NT2/D1 (cell line): ENCODE results near the gene PIK3R1.

Experiments used
- DNase-seq: peaks from one replicate; pipeline ENCODE4 v3.0.0-alpha.2; 2011; ENCODE audit warnings: low read depth, low spot score
- H3K27me3 ChIP-seq: 2 replicates; pipeline ENCODE4 v1.6.0; 2011; ENCODE audit warnings: mild to moderate bottlenecking; ENCODE audit not compliant: insufficient read length, insufficient read depth
- H3K36me3 ChIP-seq: 2 replicates; pipeline ENCODE4 v1.6.1; 2011; ENCODE audit warnings: mild to moderate bottlenecking, low read length, mixed read lengths; ENCODE audit not compliant: insufficient read depth, insufficient read length
- H3K4me1 ChIP-seq: 2 replicates; pipeline ENCODE4 v1.5.1; 2011; ENCODE audit not compliant: insufficient read depth, insufficient read length
- H3K4me3 ChIP-seq: 2 replicates; pipeline ENCODE4 v1.5.1; 2011; ENCODE audit warnings: low read depth; ENCODE audit not compliant: insufficient read length
- H3K9ac ChIP-seq: 2 replicates; pipeline ENCODE4 v1.6.0; 2011; ENCODE audit warnings: low read depth; ENCODE audit not compliant: insufficient read length
- H3K9me3 ChIP-seq: 2 replicates; pipeline ENCODE4 v1.5.1; 2011; ENCODE audit warnings: mild to moderate bottlenecking, low read length; ENCODE audit not compliant: insufficient read depth
- SUZ12 ChIP-seq: IDR thresholded peaks from 2 replicates; pipeline ENCODE4 v1.6.1; 2011; ENCODE audit not compliant: insufficient read length, insufficient read depth; ENCODE audit errors: extremely low read depth
- YY1 ChIP-seq: IDR thresholded peaks from 2 replicates; pipeline ENCODE4 v1.6.1; 2011; ENCODE audit not compliant: insufficient read length, insufficient read depth
- ZNF274 ChIP-seq: IDR thresholded peaks from 2 replicates; pipeline ENCODE4 v1.6.1; 2011; ENCODE audit warnings: mild to moderate bottlenecking, low read depth, low read length

The PIK3R1 gene

GRCh38 chr5:68187268-68188055 lies 28.1 kb upstream of the PIK3R1 start:
- H3K9ac ChIP-seq = peak overlapping the region; percentile 50
- 0 out of 2 replicates have a peak, but pooled peaks cover 3% of the 10 kb centered on the region for H3K9me3 ChIP-seq
- peak overlapping the region; percentile 27 for H3K4me3 ChIP-seq
- H3K4me1 ChIP-seq = peaks cover 2% of the 10 kb centered on the region
- peak; percentile 33 for DNase-seq
- no peaks in the 10 kb centered on the region for H3K36me3 ChIP-seq
- no peak for TF ChIP-seq ZNF274
- TF ChIP-seq YY1 = no peak
- no peak for TF ChIP-seq SUZ12
- no peaks in the 10 kb centered on the region for H3K27me3 ChIP-seq

- H3K9me3 ChIP-seq = 0 out of 2 replicates have a peak, but pooled peaks cover 7% of the 10 kb centered on the region
- no peak overlapping the region for H3K4me3 ChIP-seq
- peaks cover 2% of the 10 kb centered on the region for H3K4me1 ChIP-seq
- no peak overlapping the region for H3K9ac ChIP-seq
- no peak for DNase-seq
- H3K27me3 ChIP-seq = no peaks in the 10 kb centered on the region
- TF ChIP-seq YY1 = no peak
- H3K36me3 ChIP-seq = no peaks in the 10 kb centered on the region
Observed at GRCh38 chr5:68189171-68189570, 26.4 kb upstream of the PIK3R1 start.

- no peaks in the 10 kb centered on the region for H3K27me3 ChIP-seq
- peaks cover 2% of the 10 kb centered on the region for H3K4me1 ChIP-seq
- H3K9ac ChIP-seq = no peak overlapping the region
- no peaks in the 10 kb centered on the region for H3K36me3 ChIP-seq
- peaks cover 10% of the 10 kb centered on the region; the same call in 1 of the 2 replicates for H3K9me3 ChIP-seq
- H3K4me3 ChIP-seq = no peak overlapping the region
- no peak for DNase-seq
- TF ChIP-seq SUZ12 (no peak), YY1 (no peak), ZNF274 (no peak)
Observed at GRCh38 chr5:68189613-68190012, 25.9 kb upstream of the PIK3R1 start.

- no peak for DNase-seq
- TF ChIP-seq YY1 (no peak), SUZ12 (no peak), ZNF274 (no peak)
- Histone ChIP-seq H3K9ac (no peak overlapping the region), H3K36me3 (no peaks in the 10 kb centered on the region), H3K4me1 (peaks cover 2% of the 10 kb centered on the region), H3K27me3 (no peaks in the 10 kb centered on the region), H3K9me3 (peaks cover 19% of the 10 kb centered on the region; the same call in 1 of the 2 replicates), H3K4me3 (no peak overlapping the region)
Observed at GRCh38 chr5:68190619-68191018, 24.9 kb upstream of the PIK3R1 start.

GRCh38 chr5:68191083-68191791 lies 24.3 kb upstream of the PIK3R1 start:
- DNase-seq = no peak
- H3K9ac ChIP-seq = no peak overlapping the region
- H3K36me3 ChIP-seq = no peaks in the 10 kb centered on the region
- no peaks in the 10 kb centered on the region for H3K27me3 ChIP-seq
- no peak overlapping the region for H3K4me3 ChIP-seq
- peaks cover 2% of the 10 kb centered on the region for H3K4me1 ChIP-seq
- TF ChIP-seq SUZ12 (no peak), ZNF274 (no peak), YY1 (no peak)
- peaks cover 19% of the 10 kb centered on the region; the same call in 1 of the 2 replicates for H3K9me3 ChIP-seq

GRCh38 chr5:68192679-68193060 lies 22.9 kb upstream of the PIK3R1 start:
- Histone ChIP-seq H3K27me3 (no peaks in the 10 kb centered on the region), H3K4me3 (no peak overlapping the region), H3K9me3 (peaks cover 25% of the 10 kb centered on the region; the same call in 1 of the 2 replicates), H3K9ac (no peak overlapping the region), H3K4me1 (peaks cover 2% of the 10 kb centered on the region), H3K36me3 (no peaks in the 10 kb centered on the region)
- DNase-seq = no peak
- TF ChIP-seq SUZ12 = no peak
- no peak for TF ChIP-seq YY1
- no peak for TF ChIP-seq ZNF274

GRCh38 chr5:68193481-68194036 lies 22.0 kb upstream of the PIK3R1 start:
- peaks cover 2% of the 10 kb centered on the region for H3K4me1 ChIP-seq
- H3K9me3 ChIP-seq = peaks cover 25% of the 10 kb centered on the region; the same call in 1 of the 2 replicates
- peak; percentile 59 for DNase-seq
- no peaks in the 10 kb centered on the region for H3K36me3 ChIP-seq
- no peak overlapping the region for H3K4me3 ChIP-seq
- no peak overlapping the region for H3K9ac ChIP-seq
- no peaks in the 10 kb centered on the region for H3K27me3 ChIP-seq
- TF ChIP-seq SUZ12 (no peak), YY1 (no peak), ZNF274 (no peak)
